Activated T-helper 17 cell treated with anti-CD3 and anti-CD28 coated beads, Interleukin-2, amount 50 U/mL, for 72 hours (primary cell): ENCODE results near the gene AHDC1. TPM values are rescaled to one million over a fixed set of nuclear protein-coding genes. Genes with fewer than 3 reads are reported as not detected.
"Not testable (repeated sequence)": the region's sequence is repeated elsewhere in the genome, so short reads cannot be mapped to it uniquely, and the experiment has no call there.

Source experiments
- ATAC-seq: fragments of 150-1000 bp; cut with Tn5 transposase; replicated peaks from 2 replicates; pipeline ENCODE4 v1.10.0; 2021; ENCODE audit warnings: mild to moderate bottlenecking, moderate library complexity
- H3K27ac Mint-ChIP-seq: one replicate; pipeline ENCODE4 v1.8.0; 2022; ENCODE audit warnings: mixed read lengths
- H3K27me3 Mint-ChIP-seq: one replicate; pipeline ENCODE4 v1.8.0; 2022; ENCODE audit warnings: mixed read lengths
- H3K36me3 Mint-ChIP-seq: one replicate; pipeline ENCODE4 v1.8.0; 2022; ENCODE audit warnings: low read depth, mild to moderate bottlenecking, mixed read lengths
- H3K4me1 Mint-ChIP-seq: one replicate; pipeline ENCODE4 v1.8.0; 2022; ENCODE audit warnings: mixed read lengths
- H3K4me3 Mint-ChIP-seq: one replicate; pipeline ENCODE4 v1.8.0; 2022; ENCODE audit warnings: mild to moderate bottlenecking, mixed read lengths
- H3K9me3 Mint-ChIP-seq: one replicate; pipeline ENCODE4 v1.8.0; 2022; ENCODE audit warnings: mixed read lengths
- total RNA-seq, 2 donors: library from RNA; stranded (reverse); gene quantifications; one replicate each; pipeline ENCODE4 v1.2.3, GENCODE V29; 2022

The AHDC1 gene
- total RNA-seq, 2 donors from 2014 or later: 13.3 to 22.3 TPM

- H3K4me3 Mint-ChIP-seq: peak overlapping the region; percentile 63
- peaks cover 14% of the 10 kb centered on the region for H3K4me1 Mint-ChIP-seq
- no peak for ATAC-seq
- H3K36me3 Mint-ChIP-seq: peaks cover 2% of the 10 kb centered on the region
- H3K27ac Mint-ChIP-seq: peak overlapping the region; percentile 89
- H3K27me3 Mint-ChIP-seq: no peaks in the 10 kb centered on the region
- H3K9me3 Mint-ChIP-seq: no peaks in the 10 kb centered on the region
Observed at GRCh38 chr1:27556435-27556780, 47.5 kb downstream of the AHDC1 start.

- Mint-ChIP-seq H3K27ac (peak overlapping the region; percentile 89), H3K36me3 (peaks cover 6% of the 10 kb centered on the region), H3K4me3 (peak overlapping the region; percentile 63), H3K9me3 (no peaks in the 10 kb centered on the region), H3K27me3 (no peaks in the 10 kb centered on the region), H3K4me1 (peaks cover 14% of the 10 kb centered on the region)
- peak; percentile 42 for ATAC-seq
Observed at GRCh38 chr1:27555700-27556424, 48.1 kb downstream of the AHDC1 start.

GRCh38 chr1:27554759-27555699, 48.9 kb downstream of the AHDC1 start:
- Mint-ChIP-seq H3K4me1 (peaks cover 14% of the 10 kb centered on the region), H3K9me3 (no peaks in the 10 kb centered on the region), H3K36me3 (peaks cover 6% of the 10 kb centered on the region), H3K27me3 (no peaks in the 10 kb centered on the region), H3K4me3 (no peak overlapping the region), H3K27ac (peak overlapping the region; percentile 1)
- no peak for ATAC-seq

- Mint-ChIP-seq H3K36me3 (peaks cover 6% of the 10 kb centered on the region), H3K9me3 (no peaks in the 10 kb centered on the region), H3K27ac (peak overlapping the region; percentile 1), H3K27me3 (no peaks in the 10 kb centered on the region), H3K4me1 (peaks cover 10% of the 10 kb centered on the region), H3K4me3 (no peak overlapping the region)
- ATAC-seq: no peak
Observed at GRCh38 chr1:27554293-27554692, 49.7 kb downstream of the AHDC1 start.

GRCh38 chr1:27553823-27554222, 50.1 kb downstream of the AHDC1 start:
- ATAC-seq, H3K27me3 Mint-ChIP-seq, H3K4me3 Mint-ChIP-seq, H3K36me3 Mint-ChIP-seq, H3K9me3 Mint-ChIP-seq: not testable (repeated sequence)
- peak overlapping the region; percentile 1 for H3K27ac Mint-ChIP-seq
- peaks cover 10% of the 10 kb centered on the region for H3K4me1 Mint-ChIP-seq

- ATAC-seq: no peak
- H3K4me3 Mint-ChIP-seq: no peak overlapping the region
Observed at GRCh38 chr1:27552911-27553420, 51.0 kb downstream of the AHDC1 start.

GRCh38 chr1:27551953-27552312, 52.0 kb downstream of the AHDC1 start:
- no peak for ATAC-seq
- Mint-ChIP-seq H3K4me3 (no peak overlapping the region), H3K27me3 (no peaks in the 10 kb centered on the region), H3K36me3 (peaks cover 6% of the 10 kb centered on the region), H3K4me1 (peaks cover 10% of the 10 kb centered on the region), H3K27ac (no peak overlapping the region), H3K9me3 (no peaks in the 10 kb centered on the region)

More at GRCh38 chr1:27552911-27553420, 51.0 kb downstream of the AHDC1 start:
- no peaks in the 10 kb centered on the region for H3K27me3 Mint-ChIP-seq
- peaks cover 6% of the 10 kb centered on the region for H3K36me3 Mint-ChIP-seq
- H3K9me3 Mint-ChIP-seq: no peaks in the 10 kb centered on the region
- peaks cover 10% of the 10 kb centered on the region for H3K4me1 Mint-ChIP-seq
- H3K27ac Mint-ChIP-seq: no peak overlapping the region

- Mint-ChIP-seq H3K9me3 (no peaks in the 10 kb centered on the region), H3K36me3 (peaks cover 6% of the 10 kb centered on the region)
Observed at GRCh38 chr1:27551170-27551952, 52.6 kb downstream of the AHDC1 start.

GRCh38 chr1:27550510-27551169, 53.3 kb downstream of the AHDC1 start:
- ATAC-seq: no peak
- no peak overlapping the region for H3K4me3 Mint-ChIP-seq
- H3K9me3 Mint-ChIP-seq: no peaks in the 10 kb centered on the region
- H3K4me1 Mint-ChIP-seq: no peaks in the 10 kb centered on the region
- no peak overlapping the region for H3K27ac Mint-ChIP-seq
- peaks cover 6% of the 10 kb centered on the region for H3K36me3 Mint-ChIP-seq
- no peaks in the 10 kb centered on the region for H3K27me3 Mint-ChIP-seq

More at GRCh38 chr1:27551170-27551952, 52.6 kb downstream of the AHDC1 start:
- Mint-ChIP-seq H3K4me3 (no peak overlapping the region), H3K27ac (no peak overlapping the region), H3K27me3 (no peaks in the 10 kb centered on the region), H3K4me1 (peaks cover 4% of the 10 kb centered on the region)
- no peak for ATAC-seq

GRCh38 chr1:27549807-27550408, 54.0 kb downstream of the AHDC1 start:
- no peak for ATAC-seq
- peaks cover 6% of the 10 kb centered on the region for H3K36me3 Mint-ChIP-seq
- H3K27me3 Mint-ChIP-seq: no peaks in the 10 kb centered on the region
- no peaks in the 10 kb centered on the region for H3K9me3 Mint-ChIP-seq
- H3K4me3 Mint-ChIP-seq: no peak overlapping the region
- no peak overlapping the region for H3K27ac Mint-ChIP-seq
- peaks cover 2% of the 10 kb centered on the region for H3K4me1 Mint-ChIP-seq

GRCh38 chr1:27548858-27549719, 54.9 kb downstream of the AHDC1 start:
- no peak for ATAC-seq
- Mint-ChIP-seq H3K36me3 (peaks cover 6% of the 10 kb centered on the region), H3K27ac (no peak overlapping the region), H3K4me3 (no peak overlapping the region), H3K27me3 (no peaks in the 10 kb centered on the region), H3K4me1 (peaks cover 7% of the 10 kb centered on the region), H3K9me3 (no peaks in the 10 kb centered on the region)

GRCh38 chr1:27548136-27548853, 55.6 kb downstream of the AHDC1 start:
- H3K4me3 Mint-ChIP-seq: no peak overlapping the region
- H3K27ac Mint-ChIP-seq: no peak overlapping the region
- no peaks in the 10 kb centered on the region for H3K27me3 Mint-ChIP-seq
- peaks cover 7% of the 10 kb centered on the region for H3K4me1 Mint-ChIP-seq
- peaks cover 6% of the 10 kb centered on the region for H3K36me3 Mint-ChIP-seq
- ATAC-seq: no peak
- no peaks in the 10 kb centered on the region for H3K9me3 Mint-ChIP-seq
